ENCODE data around the gene TOP2B. TPM values are rescaled to one million over a fixed set of nuclear protein-coding genes. Genes with fewer than 3 reads are reported as not detected.

TOP2B gene
- total RNA-seq, 1 experiment from 2014 or later, result 45.3 TPM

- peak; percentile 82 for DNase-seq (ENCODE audit: low spot score)
These were observed 82.5 kb downstream of the TOP2B start for GRCh38 chr3:25582242-25582641.

GRCh38 chr3:25581823-25582222, 82.9 kb downstream of the TOP2B start:
- DNase-seq (ENCODE audit: low spot score), result no peak

DNA sequence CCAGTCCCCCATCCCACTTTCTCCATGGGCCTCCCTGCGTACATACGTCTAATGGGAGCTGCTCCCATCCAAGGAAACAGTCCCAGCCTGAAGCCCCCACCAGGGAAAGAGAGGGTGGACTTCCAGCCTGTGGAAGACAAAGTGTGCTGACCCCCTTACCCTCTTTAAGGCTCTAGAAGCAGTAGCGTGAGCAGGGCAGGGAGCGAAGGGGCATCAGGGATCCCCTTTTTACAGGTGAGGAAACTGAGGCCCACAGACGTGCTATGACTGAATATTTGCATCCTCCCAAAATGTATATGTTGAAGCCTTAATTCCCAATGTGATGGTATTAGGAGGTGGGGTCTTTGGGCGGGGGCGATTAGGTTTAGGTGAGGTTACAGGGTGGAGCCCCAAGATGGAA, 83.4 kb downstream of the TOP2B start:
- DNase-seq (ENCODE audit: low spot score), result no peak

GRCh38 chr3:25580534-25580933, 84.2 kb downstream of the TOP2B start:
- no peak for DNase-seq (ENCODE audit: low spot score)

- DNase-seq (ENCODE audit: low spot score), result no peak
These were observed 86.6 kb downstream of the TOP2B start for GRCh38 chr3:25578059-25578458.

GRCh38 chr3:25576831-25577454, 87.8 kb downstream of the TOP2B start:
- no peak for DNase-seq (ENCODE audit: low spot score)

GRCh38 chr3:25576146-25576545, 88.6 kb downstream of the TOP2B start:
- no peak for DNase-seq (ENCODE audit: low spot score)

DNA sequence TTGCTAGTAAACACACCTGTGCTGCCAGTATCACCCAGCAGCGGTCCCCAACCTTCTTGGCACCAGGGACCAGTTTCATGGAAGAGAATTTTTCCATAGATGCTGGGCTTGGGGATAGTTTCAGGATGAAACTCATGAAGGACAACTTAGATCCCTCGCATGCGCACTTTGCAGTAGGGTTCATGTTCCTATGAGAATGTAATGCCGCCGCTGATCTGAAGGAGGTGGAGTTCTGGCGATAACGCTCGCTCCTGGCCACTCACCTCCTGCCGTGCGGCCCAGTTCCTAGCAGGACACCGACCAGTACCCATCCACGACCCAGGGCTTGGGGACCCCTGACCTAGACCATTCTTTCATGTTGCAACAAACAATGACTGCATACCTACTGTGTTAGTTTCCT, 89.7 kb downstream of the TOP2B start:
- DNase-seq (ENCODE audit: low spot score), result no peak

DNA sequence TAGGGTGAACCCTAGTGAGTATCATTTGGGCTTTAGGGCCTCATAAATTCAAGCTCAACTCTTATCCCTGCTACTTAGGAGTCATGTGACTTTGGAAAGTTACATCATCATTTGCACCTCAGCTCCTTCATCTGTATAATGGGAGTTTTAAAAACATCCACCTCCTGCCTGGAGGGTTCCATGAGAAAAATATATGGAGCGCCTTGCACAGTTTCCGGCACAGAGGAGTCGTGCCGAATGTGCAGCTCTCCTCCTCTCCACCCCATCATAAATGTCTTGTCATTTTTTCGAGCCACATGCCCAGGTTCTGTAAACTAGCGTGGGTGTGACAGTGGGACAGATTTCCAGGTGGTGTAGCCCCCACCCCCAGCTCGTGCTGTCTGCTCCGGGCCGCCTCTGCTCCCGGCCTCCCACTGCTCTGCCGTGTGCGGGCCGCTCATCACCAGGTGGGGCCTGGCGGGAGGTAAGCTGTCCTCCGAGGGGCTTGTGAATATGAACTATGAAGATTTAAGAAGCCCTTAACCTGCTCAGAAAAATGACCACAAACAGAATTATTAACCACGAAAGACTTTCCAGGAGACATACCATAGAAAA, 90.4 kb downstream of the TOP2B start:
- DNase-seq (ENCODE audit: low spot score), result no peak

DNA sequence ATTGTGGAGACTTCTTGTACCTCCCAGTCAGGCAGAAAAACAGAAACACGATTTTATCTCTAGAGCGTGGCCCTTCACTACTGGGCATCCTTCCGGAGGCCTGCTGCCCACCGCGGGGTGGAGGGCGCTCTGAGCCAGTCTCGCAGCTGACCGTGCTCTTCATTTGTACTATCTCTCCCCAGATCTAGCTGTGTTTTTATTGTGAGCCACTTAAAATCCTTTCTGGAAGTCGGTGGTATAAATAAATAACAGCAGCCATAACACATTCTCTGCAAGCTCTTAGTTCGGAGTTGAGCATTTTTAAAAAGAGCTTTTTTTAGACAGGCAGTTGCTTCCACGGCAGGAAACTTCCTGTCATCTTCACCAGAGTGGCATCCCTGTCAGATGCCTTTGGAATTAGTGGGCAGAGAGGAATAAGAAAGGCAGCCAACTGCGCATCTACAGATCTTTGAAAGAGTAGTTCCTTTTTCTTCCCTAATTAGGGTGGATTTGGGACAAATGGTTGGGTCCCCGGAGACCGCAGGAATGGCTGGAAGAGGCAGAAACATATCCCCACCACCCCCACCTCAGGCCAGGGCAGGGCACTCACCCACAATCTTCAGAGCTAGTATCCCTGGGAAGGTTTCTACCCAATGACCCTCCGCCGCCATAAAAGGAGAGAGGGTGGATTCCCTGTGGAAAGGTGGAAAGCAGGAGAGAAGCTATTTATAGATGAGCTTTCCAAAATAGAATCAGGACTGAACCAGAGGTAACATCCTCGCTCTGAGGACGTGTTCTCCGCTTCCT, 91.1 kb downstream of the TOP2B start:
- peak; percentile 9 for DNase-seq (ENCODE audit: low spot score)

DNA sequence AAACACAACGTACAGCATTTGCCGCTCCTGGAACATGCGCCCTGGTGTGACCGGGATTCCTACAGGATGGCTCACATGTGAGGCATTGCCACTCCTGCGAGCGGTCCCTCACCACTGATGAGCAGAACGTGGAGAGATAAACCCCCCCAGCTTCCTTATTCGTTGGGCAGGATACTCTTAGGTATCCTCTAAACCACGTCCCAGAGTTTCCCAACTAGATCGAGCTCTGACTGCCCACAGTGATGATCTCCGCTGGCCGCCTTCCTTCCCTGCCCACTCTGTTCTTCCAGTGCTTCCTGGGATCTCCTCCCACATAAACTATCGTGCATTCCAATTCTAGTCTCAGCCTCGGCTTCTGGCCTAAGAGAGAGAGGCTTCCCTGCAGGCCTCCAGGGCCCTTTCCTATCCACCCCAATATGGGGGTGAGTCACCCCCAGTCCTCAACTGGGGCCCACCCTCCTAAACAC, 91.8 kb downstream of the TOP2B start:
- DNase-seq (ENCODE audit: low spot score), result no peak

- no peak for DNase-seq (ENCODE audit: low spot score)
These were observed 92.4 kb downstream of the TOP2B start for GRCh38 chr3:25572336-25572735.

DNA sequence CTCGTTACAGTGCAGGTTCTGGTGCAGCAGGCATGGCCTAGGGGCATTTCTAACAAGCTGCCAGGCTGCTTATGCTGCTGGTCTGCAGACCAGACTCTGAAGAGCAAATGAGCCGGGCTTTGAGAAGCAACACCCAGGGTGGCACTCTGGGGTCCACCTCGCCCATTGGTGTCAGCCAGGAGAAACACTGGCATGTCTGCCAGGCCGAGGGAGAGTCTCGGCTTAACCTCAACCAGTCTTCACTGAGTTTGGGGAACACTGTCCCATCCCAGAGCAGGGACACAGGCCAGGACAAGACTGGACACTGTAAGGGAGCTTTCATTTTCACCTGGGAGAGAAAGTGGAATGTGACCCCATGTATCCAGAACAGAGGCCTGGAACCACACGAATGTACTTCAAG, 93.4 kb downstream of the TOP2B start:
- DNase-seq (ENCODE audit: low spot score), result no peak

DNA sequence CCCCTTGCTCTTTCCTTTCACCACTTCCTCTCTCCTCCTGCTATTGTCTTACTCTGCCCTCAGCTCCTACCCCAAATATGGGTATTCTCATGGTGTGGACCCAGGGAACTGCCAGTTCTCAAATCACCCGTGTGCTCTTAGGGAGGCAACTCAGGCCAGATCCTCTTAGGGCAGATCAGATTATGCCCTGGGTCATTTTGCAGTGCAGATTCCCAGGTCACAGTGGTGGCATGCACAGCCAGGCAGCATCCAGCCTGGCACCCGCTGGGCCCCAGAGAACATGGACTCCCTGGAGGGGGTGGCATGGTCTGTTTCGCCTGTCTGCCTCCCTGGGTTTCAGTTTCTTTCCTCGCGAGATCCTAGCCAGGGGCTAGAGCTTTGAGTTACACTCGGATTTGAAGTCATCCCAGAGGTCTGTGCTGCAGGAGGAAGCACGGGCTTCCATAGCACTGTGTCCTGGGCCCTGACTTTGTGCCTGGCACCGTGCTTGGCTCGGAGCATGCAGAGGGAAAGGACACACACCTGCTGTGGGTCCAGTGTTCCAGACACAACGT, 96.1 kb downstream of the TOP2B start:
- no peak for DNase-seq (ENCODE audit: low spot score)

- DNase-seq (ENCODE audit: low spot score), result no peak
These were observed 96.7 kb downstream of the TOP2B start for GRCh38 chr3:25567806-25568524.

DNA sequence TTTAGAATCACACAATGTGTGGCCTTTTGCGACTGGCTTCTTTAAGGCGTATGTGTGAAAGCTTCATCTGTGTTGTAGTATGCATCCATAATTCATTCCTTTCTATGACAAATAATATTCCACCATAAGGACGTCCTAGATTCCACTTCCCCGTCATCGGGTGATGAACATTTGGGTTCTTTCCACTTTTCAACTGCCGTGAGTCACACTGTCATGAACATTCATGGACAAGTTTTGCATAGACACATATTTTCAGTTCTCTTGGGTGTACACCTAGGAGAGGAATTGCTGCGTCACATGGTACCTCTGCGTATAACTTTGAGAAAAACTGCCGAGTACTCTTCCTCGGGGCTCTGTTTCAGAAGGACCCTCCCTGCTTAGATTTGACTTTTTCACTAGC, 97.3 kb downstream of the TOP2B start:
- no peak for DNase-seq (ENCODE audit: low spot score)

DNA sequence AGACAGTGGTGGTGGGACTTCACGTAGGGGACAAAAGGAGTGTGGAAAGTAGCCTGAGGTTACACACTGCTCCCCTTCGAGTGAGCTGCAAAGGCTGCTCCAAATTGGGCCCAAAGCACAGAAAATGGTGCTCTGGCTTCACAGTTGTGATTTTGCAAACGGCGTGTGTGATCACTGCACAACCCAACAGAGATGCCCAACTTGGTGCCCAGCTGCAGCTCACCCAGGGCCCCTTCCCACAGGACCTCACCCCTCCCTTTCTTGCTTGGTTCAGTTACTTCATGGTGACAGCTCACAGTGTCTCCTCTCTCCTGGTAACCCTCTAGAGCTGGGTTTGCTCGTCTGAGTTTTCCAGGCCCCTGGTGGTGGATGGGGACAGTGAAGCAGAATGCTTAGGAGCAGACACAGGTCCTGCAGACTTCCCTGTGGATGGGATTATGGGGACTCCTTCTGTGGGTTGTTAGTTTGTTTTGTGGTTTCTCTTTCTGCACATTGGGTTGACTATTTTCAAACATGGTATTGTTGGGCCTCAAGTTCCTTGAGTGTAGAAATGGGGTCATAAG, 98.3 kb downstream of the TOP2B start:
- no peak for DNase-seq (ENCODE audit: low spot score)

DNA sequence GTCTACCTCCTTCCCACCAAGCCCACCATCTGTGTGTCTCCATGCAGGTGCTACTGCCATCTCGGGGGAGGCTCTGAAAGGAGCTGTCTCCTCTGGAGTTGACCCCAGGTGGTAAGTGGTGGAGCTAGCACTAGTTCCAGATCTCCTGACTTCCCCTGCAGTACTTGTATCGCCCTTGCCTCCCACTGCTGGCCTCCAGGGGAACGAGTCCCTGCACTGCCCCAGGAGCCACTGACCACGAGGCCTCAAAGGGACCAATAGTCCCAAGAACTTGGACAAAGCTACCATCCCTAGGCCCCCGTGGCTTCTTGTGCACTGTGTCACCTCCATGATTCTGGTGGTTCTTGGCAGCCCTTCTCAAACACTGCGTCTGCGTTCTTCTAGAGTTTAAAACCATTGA, 98.9 kb downstream of the TOP2B start:
- no peak for DNase-seq (ENCODE audit: low spot score)

GRCh38 chr3:25564075-25564474, 100.6 kb downstream of the TOP2B start:
- no peak for DNase-seq (ENCODE audit: low spot score)

GRCh38 chr3:25563601-25564000, 101.1 kb downstream of the TOP2B start:
- DNase-seq (ENCODE audit: low spot score), result no peak

GRCh38 chr3:25558796-25559195, 105.9 kb downstream of the TOP2B start:
- no peak for DNase-seq (ENCODE audit: low spot score)

GRCh38 chr3:25558121-25558520, 106.6 kb downstream of the TOP2B start:
- no peak for DNase-seq (ENCODE audit: low spot score)
